ENCODE results near the gene VWF. TPM values are rescaled to one million over a fixed set of nuclear protein-coding genes. Genes with fewer than 3 reads are reported as not detected.

Gene VWF
- total and polyA plus RNA-seq, 2 of the 13 experiments (the other 11 are each of a cell fraction or from before 2014, with no cell fraction given): 0.20 to 0.25 TPM

- in situ Hi-C loops (cut with HindIII; ENCODE audit: extremely low pct_ligation_motif_present, low pct_unique_long_range_greater_than_20kb) (loop anchor here (25.0 kb wide), 1 partner anchor 406 kb away; the partner anchor contains the start of genes TAPBPL and VAMP1), intact Hi-C loops (cut with micrococcal nuclease; ENCODE audit: unreplicated experiment) (no loop called here)
- H3K9ac ChIP-seq (ENCODE audit: insufficient read depth, low read depth, low read length): no peak overlapping the region
- H4K20me1 ChIP-seq (ENCODE audit: insufficient read depth, low read length): no peaks in the 10 kb centered on the region
- 88% methylated on average over 56 of the region's 58 CpGs for WGBS (ENCODE audit: low lambda C conversion rate)
- ChIA-PET POLR2A (no interaction called here), CTCF (ENCODE audit: low intra/inter-chr PET ratio, low total read pairs) (interaction anchor here (0.8 kb wide), 1 partner anchor 228 kb away, joined by 4 read pairs; no protein-coding TSS in a partner anchor)
- no peaks in the 10 kb centered on the region for H3K9me3 ChIP-seq (ENCODE audit: low read length)
- no peak overlapping the region for H3K4me3 ChIP-seq (replicated peaks in 1 of 3; ENCODE audit: insufficient read depth in 1 of 3, low read depth in 2 of 3, low read length in 3 of 3)
- FAIRE-seq: no peak
- H3K4me1 ChIP-seq (ENCODE audit: insufficient read depth, low read length): peaks cover 70% of the 10 kb centered on the region
- no peak overlapping the region for H2AFZ ChIP-seq (ENCODE audit: low read length)
- no peaks in the 10 kb centered on the region; a peak in 1 of 5 replicates for H3K27me3 ChIP-seq (ENCODE audit: control insufficient read depth in 1 of 2, insufficient read depth in 2 of 2, low read length in 2 of 2)
- DNase-seq (ENCODE audit: low spot score): peak; percentile 14
- H3K79me2 ChIP-seq (ENCODE audit: insufficient read depth, low read length): no peaks in the 10 kb centered on the region
- H3K4me2 ChIP-seq (ENCODE audit: low read depth, low read length): no peak overlapping the region
- no peaks in the 10 kb centered on the region for H3K36me3 ChIP-seq (replicated peaks in 1 of 2; ENCODE audit: control insufficient read depth in 1 of 2, insufficient read depth in 2 of 2, low read length in 2 of 2)
- ATAC-seq: peak; percentile 43; the same call in 2 of the 3 replicates
- no TSS peak for BruUV-seq (replicated peaks)
- no peak overlapping the region for H3K27ac ChIP-seq (ENCODE audit: extremely low read length, insufficient read depth, low read length)
- peak; percentile 25; the same call in 1 of the 2 replicates for TF ChIP-seq ZNF331 (CRISPR knock-in tag; IDR thresholded peaks at IDR 0.05)
- TF ChIP-seq ZNF674 (CRISPR knock-in tag; IDR thresholded peaks at IDR 0.05; ENCODE audit: low read depth): no peak
- no peak for TF ChIP-seq ZNF225 (CRISPR knock-in tag; IDR thresholded peaks at IDR 0.05)
- TF ChIP-seq POGK (CRISPR knock-in tag; conservative IDR thresholded peaks at IDR 0.05): no peak
- no peak for TF ChIP-seq ZNF7 (CRISPR knock-in tag; IDR thresholded peaks at IDR 0.05)
- TF ChIP-seq, protein P1, sequence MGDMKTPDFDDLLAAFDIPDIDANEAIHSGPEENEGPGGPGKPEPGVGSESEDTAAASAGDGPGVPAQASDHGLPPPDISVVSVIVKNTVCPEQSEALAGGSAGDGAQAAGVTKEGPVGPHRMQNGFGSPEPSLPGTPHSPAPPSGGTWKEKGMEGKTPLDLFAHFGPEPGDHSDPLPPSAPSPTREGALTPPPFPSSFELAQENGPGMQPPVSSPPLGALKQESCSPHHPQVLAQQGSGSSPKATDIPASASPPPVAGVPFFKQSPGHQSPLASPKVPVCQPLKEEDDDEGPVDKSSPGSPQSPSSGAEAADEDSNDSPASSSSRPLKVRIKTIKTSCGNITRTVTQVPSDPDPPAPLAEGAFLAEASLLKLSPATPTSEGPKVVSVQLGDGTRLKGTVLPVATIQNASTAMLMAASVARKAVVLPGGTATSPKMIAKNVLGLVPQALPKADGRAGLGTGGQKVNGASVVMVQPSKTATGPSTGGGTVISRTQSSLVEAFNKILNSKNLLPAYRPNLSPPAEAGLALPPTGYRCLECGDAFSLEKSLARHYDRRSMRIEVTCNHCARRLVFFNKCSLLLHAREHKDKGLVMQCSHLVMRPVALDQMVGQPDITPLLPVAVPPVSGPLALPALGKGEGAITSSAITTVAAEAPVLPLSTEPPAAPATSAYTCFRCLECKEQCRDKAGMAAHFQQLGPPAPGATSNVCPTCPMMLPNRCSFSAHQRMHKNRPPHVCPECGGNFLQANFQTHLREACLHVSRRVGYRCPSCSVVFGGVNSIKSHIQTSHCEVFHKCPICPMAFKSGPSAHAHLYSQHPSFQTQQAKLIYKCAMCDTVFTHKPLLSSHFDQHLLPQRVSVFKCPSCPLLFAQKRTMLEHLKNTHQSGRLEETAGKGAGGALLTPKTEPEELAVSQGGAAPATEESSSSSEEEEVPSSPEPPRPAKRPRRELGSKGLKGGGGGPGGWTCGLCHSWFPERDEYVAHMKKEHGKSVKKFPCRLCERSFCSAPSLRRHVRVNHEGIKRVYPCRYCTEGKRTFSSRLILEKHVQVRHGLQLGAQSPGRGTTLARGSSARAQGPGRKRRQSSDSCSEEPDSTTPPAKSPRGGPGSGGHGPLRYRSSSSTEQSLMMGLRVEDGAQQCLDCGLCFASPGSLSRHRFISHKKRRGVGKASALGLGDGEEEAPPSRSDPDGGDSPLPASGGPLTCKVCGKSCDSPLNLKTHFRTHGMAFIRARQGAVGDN (CRISPR knock-in tag; IDR thresholded peaks at IDR 0.05): peak; percentile 43
- no peak for TF ChIP-seq ZNF766 (CRISPR knock-in tag; IDR thresholded peaks at IDR 0.05; ENCODE audit: borderline replicate concordance)
- no peak for TF ChIP-seq ZNF761 (CRISPR knock-in tag; conservative IDR thresholded peaks at IDR 0.05)
- no peak for TF ChIP-seq ZFP90 (CRISPR knock-in tag; IDR thresholded peaks at IDR 0.05; ENCODE audit: borderline replicate concordance)
- TF ChIP-seq FOXC1 (CRISPR knock-in tag; IDR thresholded peaks at IDR 0.05; ENCODE audit: borderline replicate concordance): no peak
- 0 out of 2 replicates have a peak, but pooled peaks have one; percentile 17 for TF ChIP-seq ZMYM4 (CRISPR knock-in tag; IDR thresholded peaks at IDR 0.05)
- no peak for TF ChIP-seq ELF1 (CRISPR knock-in tag; IDR thresholded peaks at IDR 0.05)
- TF ChIP-seq, protein P2, sequence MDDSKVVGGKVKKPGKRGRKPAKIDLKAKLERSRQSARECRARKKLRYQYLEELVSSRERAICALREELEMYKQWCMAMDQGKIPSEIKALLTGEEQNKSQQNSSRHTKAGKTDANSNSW (CRISPR knock-in tag; IDR thresholded peaks at IDR 0.05; ENCODE audit: borderline replicate concordance): no peak
- no peak for TF ChIP-seq ZNF430 (CRISPR knock-in tag; IDR thresholded peaks at IDR 0.05)
- TF ChIP-seq ELK4 (CRISPR knock-in tag; IDR thresholded peaks at IDR 0.05; ENCODE audit: borderline replicate concordance): no peak
- TF ChIP-seq NCOR1 (IDR thresholded peaks at IDR 0.05; ENCODE audit: borderline replicate concordance, low read length): no peak
- no peak for TF ChIP-seq ZNF44 (CRISPR knock-in tag; IDR thresholded peaks at IDR 0.05)
Observed at GRCh38 chr12:6056406-6057240, 67.8 kb downstream of the VWF start.

Data from HepG2 (cell line).